Measurements from ENCODE around the gene PDCD11. TPM values are rescaled to one million over a fixed set of nuclear protein-coding genes. Genes with fewer than 3 reads are reported as not detected.

PDCD11 gene
- polyA plus RNA-seq, 1 donor: 24.6 TPM

Other genes with a start within 250 kb of the PDCD11 start
- gene NT5C2, start 203.4 kb upstream of the PDCD11 start, polyA plus RNA-seq (ENCODE audit: insufficient read length): 134 TPM
- not detected for gene RPEL1, start 150.7 kb upstream of the PDCD11 start, polyA plus RNA-seq (ENCODE audit: insufficient read length)
- gene INA, start 119.5 kb upstream of the PDCD11 start, polyA plus RNA-seq (ENCODE audit: insufficient read length): 0.15 TPM
- 8.5 TPM for gene PCGF6, start 45.5 kb upstream of the PDCD11 start, polyA plus RNA-seq (ENCODE audit: insufficient read length)
- gene TAF5, start 28.6 kb upstream of the PDCD11 start, polyA plus RNA-seq (ENCODE audit: insufficient read length): 3.8 TPM
- 225 TPM for gene ATP5MK, start 151 bp upstream of the PDCD11 start, polyA plus RNA-seq (ENCODE audit: insufficient read length)
- gene CALHM2, start 55.7 kb downstream of the PDCD11 start, polyA plus RNA-seq (ENCODE audit: insufficient read length): 14.4 TPM
- gene CALHM1, start 62.3 kb downstream of the PDCD11 start, polyA plus RNA-seq (ENCODE audit: insufficient read length): 0.04 TPM
- gene CALHM3, start 82.6 kb downstream of the PDCD11 start, polyA plus RNA-seq (ENCODE audit: insufficient read length): not detected
- 40.5 TPM for gene NEURL1, start 97.1 kb downstream of the PDCD11 start, polyA plus RNA-seq (ENCODE audit: insufficient read length)

Measured in forelimb muscle (tissue), 1 donor.